Fibroblast of lung (primary cell): ENCODE measurements around the gene OR51A4. TPM values are rescaled to one million over a fixed set of nuclear protein-coding genes. Genes with fewer than 3 reads are reported as not detected.

Experiments
- DNase-seq, 2 donors: peaks; one replicate each; pipeline versions ENCODE4 v3.0.0 to v3.0.0-alpha.2; 2010; ENCODE audit warnings: low read depth in 2 of 2
- H2AFZ ChIP-seq: 2 replicates; pipeline ENCODE4 v1.5.1; 2012; ENCODE audit warnings: low read length, control low read depth, inconsistent platforms
- H3K27ac ChIP-seq: 2 replicates; pipeline ENCODE4 v1.5.1; 2011; ENCODE audit warnings: low read length, control low read depth; ENCODE audit not compliant: insufficient read depth
- H3K27me3 ChIP-seq: 2 replicates; pipeline ENCODE4 v1.5.1; 2011; ENCODE audit warnings: mild to moderate bottlenecking, low read length; ENCODE audit not compliant: control insufficient read depth, insufficient read depth
- H3K36me3 ChIP-seq: 2 replicates; pipeline ENCODE4 v1.5.1; 2011; ENCODE audit warnings: low read length; ENCODE audit not compliant: control insufficient read depth, insufficient read depth
- H3K4me1 ChIP-seq: 2 replicates; pipeline ENCODE4 v1.5.1; 2011; ENCODE audit warnings: low read length; ENCODE audit not compliant: control insufficient read depth, insufficient read depth; ENCODE audit errors: extremely low read depth
- H3K4me2 ChIP-seq: 2 replicates; pipeline ENCODE4 v1.5.1; 2011; ENCODE audit warnings: low read length, control low read depth; ENCODE audit not compliant: insufficient read depth; ENCODE audit errors: extremely low read depth
- H3K4me3 ChIP-seq, 4 experiments: fragments of 200-600 bp in 1 of 4; sonication (generic) in 1 of 4; replicated peaks in 1 of 4; 2 replicates each; pipeline ENCODE4 v1.5.1; 2011 to 2016; ENCODE audit warnings: low read length in 4 of 4, low read depth in 3 of 4, mild to moderate bottlenecking in 3 of 4, control low read depth in 2 of 4, inconsistent platforms in 1 of 4, mixed read lengths in 1 of 4; ENCODE audit not compliant: insufficient read depth in 1 of 4; ENCODE audit errors: control extremely low read depth in 1 of 4
- H3K79me2 ChIP-seq: 2 replicates; pipeline ENCODE4 v1.5.1; 2012; ENCODE audit warnings: mild to moderate bottlenecking, low read length, inconsistent platforms; ENCODE audit not compliant: control insufficient read depth, insufficient read depth
- H3K9ac ChIP-seq: 2 replicates; pipeline ENCODE4 v1.5.1; 2011; ENCODE audit warnings: mild to moderate bottlenecking, low read length, control low read depth; ENCODE audit not compliant: insufficient read depth
- H3K9me3 ChIP-seq: 2 replicates; pipeline ENCODE4 v1.5.1; 2012; ENCODE audit warnings: low read depth, low read length; ENCODE audit not compliant: control insufficient read depth, insufficient read depth
- H4K20me1 ChIP-seq: 2 replicates; pipeline ENCODE4 v1.5.1; 2011; ENCODE audit warnings: low read length; ENCODE audit not compliant: control insufficient read depth, insufficient read depth; ENCODE audit errors: extremely low read depth
- CTCF ChIP-seq, 2 donors: IDR thresholded peaks in 1 of 2; conservative IDR thresholded peaks in 1 of 2; 1 replicate in 1 of 2; 2 replicates in 1 of 2; pipeline ENCODE4 v1.5.1; 2011 to 2012; ENCODE audit warnings: low read length in 2 of 2, control low read depth in 1 of 2, inconsistent platforms in 1 of 2, low read depth in 1 of 2, mild to moderate bottlenecking in 1 of 2
- EZH2 ChIP-seq: IDR thresholded peaks from 2 replicates; pipeline ENCODE4 v1.5.1; 2012; ENCODE audit warnings: low read length, control low read depth, mild to moderate bottlenecking; ENCODE audit errors: missing control alignments
- polyA plus RNA-seq, 2 donors: library from polyadenylated mRNA; depleted of rRNA in 1 of 2; stranded (reverse) in 1 of 2; unstranded in 1 of 2; fragments of >200 nt; gene quantifications; 2 replicates each; pipeline ENCODE4 v1.2.1, GENCODE V29; 2011 to 2012; ENCODE audit warnings: missing spikeins in 1 of 2
- total RNA-seq: library from RNA; depleted of rRNA; stranded (reverse); fragments of >200 nt; gene quantifications from 2 replicates; pipeline ENCODE4 v1.2.1, GENCODE V29; 2014

OR51A4 gene
- total and polyA plus RNA-seq, 2 donors (not counting 1 experiment from before 2014, with no cell fraction given) = not detected

- H3K4me1 ChIP-seq = no peaks in the 10 kb centered on the region
- H3K9ac ChIP-seq = no peak overlapping the region
- H3K4me2 ChIP-seq = no peak overlapping the region
- H3K36me3 ChIP-seq = no peaks in the 10 kb centered on the region
- H3K27me3 ChIP-seq = no peaks in the 10 kb centered on the region
- no peak for DNase-seq
- H2AFZ ChIP-seq = no peak overlapping the region
- no peaks in the 10 kb centered on the region for H4K20me1 ChIP-seq
- no peak overlapping the region for H3K27ac ChIP-seq
- no peaks in the 10 kb centered on the region for H3K79me2 ChIP-seq
- H3K4me3 ChIP-seq = no peak overlapping the region
- no peaks in the 10 kb centered on the region for H3K9me3 ChIP-seq
- TF ChIP-seq EZH2 = no peak
- no peak for TF ChIP-seq CTCF (conservative IDR thresholded peaks at IDR 0.05 in 1 of 2, IDR thresholded peaks at IDR 0.05 in 1 of 2; ENCODE audit: low read depth in 1 of 2, low read length in 2 of 2)
These were observed 14.7 kb downstream of the OR51A4 start for GRCh38 chr11:4932751-4933150.

- Histone ChIP-seq H3K27ac (no peak overlapping the region), H2AFZ (no peak overlapping the region), H4K20me1 (no peaks in the 10 kb centered on the region), H3K4me3 (no peak overlapping the region), H3K4me1 (no peaks in the 10 kb centered on the region), H3K4me2 (no peak overlapping the region), H3K36me3 (no peaks in the 10 kb centered on the region), H3K27me3 (no peaks in the 10 kb centered on the region), H3K79me2 (no peaks in the 10 kb centered on the region), H3K9me3 (no peaks in the 10 kb centered on the region), H3K9ac (no peak overlapping the region)
- no peak for TF ChIP-seq CTCF (conservative IDR thresholded peaks at IDR 0.05 in 1 of 2, IDR thresholded peaks at IDR 0.05 in 1 of 2; ENCODE audit: low read depth in 1 of 2, low read length in 2 of 2)
- no peak for TF ChIP-seq EZH2
- DNase-seq = peak in 1 of 2 donors; percentile 4
These were observed 20.8 kb downstream of the OR51A4 start for GRCh38 chr11:4926608-4927007.

GRCh38 chr11:4924239-4924638, 23.2 kb downstream of the OR51A4 start, which contains the start of gene OR51G1:
OR51G1 (minus strand) TSS chr11:4924339; CDS start chr11:4924339, 0 bp downstream.
- Histone ChIP-seq H3K4me3 (no peak within 1 kb of the TSS), H4K20me1 (no peaks in the 10 kb centered on the region), H3K9me3 (no peaks in the 10 kb centered on the region), H3K4me1 (no peaks in the 10 kb centered on the region), H3K9ac (no peak within 1 kb of the TSS), H3K79me2 (no peaks in the 10 kb centered on the region), H2AFZ (no peak within 1 kb of the TSS), H3K36me3 (no peaks in the 10 kb centered on the region), H3K4me2 (no peak within 1 kb of the TSS), H3K27ac (no peak within 1 kb of the TSS), H3K27me3 (no peaks in the 10 kb centered on the region)
- TF ChIP-seq EZH2 (no peak), CTCF (conservative IDR thresholded peaks at IDR 0.05 in 1 of 2, IDR thresholded peaks at IDR 0.05 in 1 of 2; ENCODE audit: low read depth in 1 of 2, low read length in 2 of 2) (no peak)
- no peak for DNase-seq
